Activated naive CD4-positive, alpha-beta T cell treated with Interleukin-2 at 50 U/mL for 16 hours (primary cell): ENCODE data around the gene BAIAP2.

Experiments
- DNase-seq: peaks from one replicate; pipeline ENCODE4 v3.0.0-alpha.2; 2020

BAIAP2 gene

DNA sequence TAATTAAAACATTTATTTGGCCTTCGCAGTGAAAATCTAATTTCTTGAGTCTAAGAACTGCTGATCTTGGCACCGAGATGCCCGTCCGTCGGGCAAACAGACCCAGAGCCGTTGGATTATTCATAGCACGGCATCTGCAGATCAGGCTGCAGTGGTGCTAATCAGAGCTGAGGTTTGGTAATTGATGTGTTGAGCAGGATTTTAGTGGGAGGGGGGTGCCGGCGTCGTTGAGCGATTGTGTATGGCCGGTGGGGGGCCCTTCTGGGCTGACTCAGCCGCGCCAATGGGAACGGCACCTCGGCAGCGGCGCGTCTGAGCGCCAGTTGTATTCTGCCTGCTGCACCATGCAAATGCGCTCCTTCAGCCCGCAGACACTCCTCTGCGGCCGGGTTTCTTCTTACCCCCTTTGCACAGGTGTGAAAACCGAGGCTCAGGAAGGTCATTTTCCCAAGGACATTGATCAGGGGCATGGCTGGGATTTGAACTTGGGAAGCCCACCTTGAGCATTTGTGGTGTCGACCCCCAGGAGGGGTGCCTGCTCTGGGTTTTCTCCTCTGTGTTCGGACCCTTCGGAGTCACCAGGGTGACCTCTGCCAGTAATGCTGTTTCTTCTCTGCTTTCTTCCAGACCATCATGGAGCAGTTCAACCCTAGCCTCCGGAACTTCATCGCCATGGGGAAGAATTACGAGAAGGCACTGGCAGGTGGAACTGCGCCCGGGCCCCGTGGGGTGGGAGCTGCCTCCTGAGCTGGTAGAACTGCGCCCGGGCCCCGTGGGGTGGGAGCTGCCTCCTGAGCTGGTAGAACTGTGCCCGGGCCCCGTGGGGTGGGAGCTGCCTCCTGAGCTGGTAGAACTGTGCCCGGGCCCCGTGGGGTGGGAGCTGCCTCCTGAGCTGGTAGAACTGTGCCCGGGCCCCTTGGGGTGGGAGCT lies 18.4 kb downstream of the BAIAP2 start:
- DNase-seq: no peak

DNA sequence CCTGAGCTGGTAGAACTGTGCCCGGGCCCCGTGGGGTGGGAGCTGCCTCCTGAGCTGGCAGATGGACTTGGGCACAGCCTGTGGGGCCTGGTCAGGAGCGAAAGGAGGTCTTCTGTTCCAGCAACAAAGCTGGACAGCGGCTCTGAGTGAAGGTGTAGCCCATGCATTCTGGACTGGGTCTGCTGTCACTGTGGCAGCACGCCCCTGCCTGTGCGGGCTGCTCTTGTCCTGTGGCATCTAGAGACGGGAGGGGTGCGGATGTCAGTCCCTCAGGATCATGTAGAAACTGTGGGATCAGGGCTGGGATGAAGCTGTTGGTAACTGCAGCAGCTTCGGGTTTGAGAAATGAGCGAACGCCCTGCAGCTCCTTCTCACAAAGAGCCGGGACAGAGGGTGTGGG lies 19.4 kb downstream of the BAIAP2 start:
- no peak for DNase-seq

DNA sequence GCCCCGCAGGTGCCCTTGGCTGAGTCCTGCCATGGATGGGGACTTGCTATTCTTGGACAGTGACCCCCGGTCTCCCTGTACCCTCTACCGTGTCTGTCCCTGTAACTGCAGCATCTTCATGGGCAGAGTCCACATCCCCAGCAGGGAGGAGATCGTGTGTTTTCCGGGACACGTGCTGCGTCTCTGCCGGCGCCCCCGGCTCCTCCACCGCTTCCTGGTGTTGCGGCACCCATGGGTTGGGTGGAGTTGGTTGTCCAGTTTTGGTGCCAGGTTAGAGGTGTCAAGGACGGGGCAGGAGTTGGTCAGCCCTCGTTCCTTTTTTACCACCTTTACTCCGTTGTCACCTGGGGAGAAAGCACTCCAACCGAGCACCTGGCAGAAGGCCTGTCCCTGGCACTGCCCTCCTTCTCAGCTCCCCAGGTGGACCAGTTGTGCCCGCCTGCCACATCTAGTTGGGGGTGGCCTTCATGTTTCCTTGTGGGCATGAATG lies 20.0 kb downstream of the BAIAP2 start:
- DNase-seq: no peak

DNA sequence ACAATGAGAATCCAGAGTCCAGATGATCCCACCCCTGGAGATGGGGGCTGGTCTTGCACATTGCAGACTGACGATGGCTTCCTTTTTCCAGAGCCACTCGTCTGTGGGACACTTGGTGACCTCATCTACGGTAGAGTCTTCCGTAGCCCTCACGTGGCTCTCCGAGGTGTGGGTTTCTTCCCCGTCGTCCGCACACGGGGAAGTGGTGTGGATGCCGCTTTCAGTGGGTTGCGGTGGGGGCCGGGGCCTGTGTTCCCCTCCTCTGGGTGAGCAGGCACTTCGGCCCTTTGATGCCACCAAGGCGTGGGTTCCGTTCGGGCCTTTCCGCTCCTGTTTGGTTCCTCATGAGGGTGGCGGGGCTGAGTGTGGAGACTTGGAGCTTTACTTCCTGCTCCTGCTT lies 21.4 kb downstream of the BAIAP2 start:
- no peak for DNase-seq

DNA sequence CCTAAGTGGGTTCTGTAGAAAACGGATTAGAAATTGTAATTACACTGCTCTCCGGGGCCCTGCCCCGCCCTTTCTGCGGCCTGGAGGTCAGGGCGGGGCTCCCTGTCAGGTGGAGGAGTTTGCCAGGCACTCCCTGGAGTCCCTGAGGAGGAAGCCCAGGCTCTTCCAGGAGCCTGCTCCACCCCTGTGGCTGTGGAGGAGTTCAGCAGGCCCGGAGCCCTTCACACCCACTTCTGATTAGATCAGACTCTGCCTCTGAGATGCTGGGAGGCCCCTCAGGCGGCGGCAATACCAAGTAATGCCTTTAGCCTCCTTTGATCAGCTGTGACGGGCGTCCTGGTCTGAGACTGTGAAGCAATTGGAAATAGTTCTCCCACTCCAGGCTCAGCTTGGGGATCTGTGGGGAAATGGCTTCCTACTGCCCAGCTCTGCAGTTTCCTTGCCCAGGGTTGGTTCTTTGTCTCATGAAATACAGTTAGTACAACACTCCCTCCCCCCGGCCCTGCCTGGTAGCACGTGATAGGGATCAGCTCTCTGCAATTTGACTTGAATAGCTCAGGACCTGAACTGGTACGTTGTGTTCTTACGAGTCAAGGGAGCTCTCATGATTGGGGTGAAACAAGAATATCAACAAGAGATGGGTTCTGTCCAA lies 22.3 kb downstream of the BAIAP2 start:
- no peak for DNase-seq

DNA sequence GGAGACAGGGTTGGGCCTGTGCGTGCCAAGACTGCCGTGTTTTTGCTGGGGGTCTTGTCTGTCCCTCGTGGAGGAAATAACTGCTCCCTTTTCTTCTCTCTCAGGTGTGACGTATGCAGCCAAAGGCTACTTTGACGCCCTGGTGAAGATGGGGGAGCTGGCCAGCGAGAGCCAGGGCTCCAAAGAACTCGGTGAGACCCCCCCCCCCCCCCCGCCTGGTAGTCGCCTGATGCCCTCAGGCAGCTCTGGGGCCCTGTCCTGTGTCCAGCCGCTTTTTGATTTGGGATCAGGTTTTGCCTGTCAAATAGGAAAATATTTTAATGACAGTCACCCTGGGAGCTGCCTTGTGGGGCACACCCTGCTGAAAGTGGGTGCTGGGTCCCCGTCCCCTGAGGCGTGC lies 22.8 kb downstream of the BAIAP2 start:
- DNase-seq: no peak

DNA sequence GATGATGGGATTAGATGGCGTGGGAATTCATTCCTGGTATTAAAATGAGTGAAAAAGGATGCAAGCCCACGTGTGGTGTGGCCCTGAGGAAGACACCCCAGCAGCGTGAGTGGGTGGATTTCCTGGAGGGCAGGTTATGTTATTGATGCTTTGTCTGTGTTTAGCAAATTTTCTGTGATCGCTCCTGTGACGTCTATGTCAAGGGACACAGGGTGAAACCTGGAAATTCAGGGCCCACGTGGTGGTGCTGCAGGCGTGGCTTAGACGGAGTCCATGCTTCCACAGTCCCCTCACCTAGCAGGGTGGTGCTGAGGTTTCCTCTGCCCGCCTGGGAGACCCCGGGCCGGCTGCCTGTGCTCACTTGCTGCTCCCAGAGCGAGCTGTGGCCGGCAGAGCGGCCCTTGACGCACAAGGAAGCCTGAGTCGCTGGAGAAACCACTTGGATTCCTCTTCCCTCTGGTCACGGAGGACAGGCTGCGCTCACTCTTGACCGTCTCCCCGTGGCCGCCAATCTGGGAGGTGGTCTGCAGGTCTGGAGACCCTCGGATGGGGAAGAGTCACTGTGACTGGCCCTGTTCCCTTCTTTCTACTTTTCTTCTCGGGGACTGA lies 23.4 kb downstream of the BAIAP2 start:
- DNase-seq: no peak

DNA sequence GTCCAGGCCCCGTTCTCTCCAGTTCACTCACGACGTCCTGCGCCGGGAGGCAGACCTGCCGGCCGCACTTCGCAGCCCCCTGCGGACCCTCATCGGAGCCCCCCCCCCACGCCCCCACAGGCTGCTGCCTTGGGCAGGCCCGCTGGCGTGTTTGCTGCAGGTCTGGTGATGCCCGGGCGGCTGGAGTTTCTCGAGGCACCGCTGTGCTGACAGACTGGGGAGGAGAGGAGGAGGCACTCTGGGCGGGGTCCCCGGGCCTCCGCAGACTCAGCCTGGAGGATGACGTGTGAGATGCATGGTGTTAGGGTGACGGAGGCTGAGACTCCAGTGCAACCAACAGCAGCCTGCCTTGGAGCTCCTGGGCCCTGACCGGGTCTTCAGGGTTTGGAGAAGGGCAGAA lies 24.1 kb downstream of the BAIAP2 start:
- DNase-seq: no peak

DNA sequence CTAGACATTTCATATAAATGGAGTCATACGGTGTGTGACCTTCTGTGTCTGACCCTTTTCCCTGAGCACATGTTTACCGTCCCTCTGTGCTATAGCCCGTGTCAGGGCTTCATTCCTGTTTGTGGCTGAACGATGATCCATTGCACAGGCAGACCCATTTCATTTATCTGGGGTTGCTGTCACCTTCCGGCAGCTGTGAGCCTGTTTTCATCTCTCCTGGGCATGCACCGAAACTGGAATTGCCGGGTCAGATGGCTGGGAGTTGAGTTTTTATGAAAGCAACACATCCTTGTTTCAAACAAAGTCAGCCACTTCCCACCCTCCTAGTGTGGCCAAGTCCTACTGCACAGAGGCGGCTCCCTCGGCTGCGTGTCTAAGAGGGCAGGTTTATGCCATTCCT lies 25.5 kb downstream of the BAIAP2 start:
- no peak for DNase-seq

DNA sequence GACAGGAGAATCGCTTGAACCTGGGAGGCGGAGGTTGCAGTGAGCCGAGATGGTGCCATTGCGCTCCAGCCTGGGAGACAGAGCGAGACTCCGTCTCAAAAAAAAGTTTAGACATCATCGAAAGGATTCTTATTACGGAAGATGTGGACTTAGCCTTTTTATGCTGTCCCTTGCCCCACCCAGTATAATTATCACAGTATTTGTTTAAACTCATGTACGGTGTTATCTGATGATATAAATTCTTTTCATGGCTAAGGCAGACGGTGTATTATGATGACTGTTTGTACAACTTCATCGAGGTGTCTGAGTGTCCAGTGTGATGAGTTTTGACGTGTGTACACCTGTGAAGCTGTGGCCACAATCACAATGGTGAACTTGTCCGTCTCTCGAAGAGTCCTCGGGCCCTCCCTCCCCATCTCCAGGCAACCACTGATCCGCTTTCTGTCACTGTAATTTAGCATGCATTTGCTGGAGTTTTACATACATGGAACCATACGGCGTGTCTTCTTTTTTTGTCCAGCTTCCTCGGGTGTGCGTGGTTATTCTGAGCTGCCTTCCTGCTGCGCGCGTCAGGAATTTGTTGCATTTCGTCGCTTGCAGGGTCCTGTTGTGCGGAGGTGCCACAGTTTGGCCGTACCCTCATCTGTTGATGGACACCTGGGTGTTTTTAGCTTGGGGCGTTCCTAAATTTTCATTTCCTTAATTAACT lies 26.2 kb downstream of the BAIAP2 start:
- DNase-seq: no peak

DNA sequence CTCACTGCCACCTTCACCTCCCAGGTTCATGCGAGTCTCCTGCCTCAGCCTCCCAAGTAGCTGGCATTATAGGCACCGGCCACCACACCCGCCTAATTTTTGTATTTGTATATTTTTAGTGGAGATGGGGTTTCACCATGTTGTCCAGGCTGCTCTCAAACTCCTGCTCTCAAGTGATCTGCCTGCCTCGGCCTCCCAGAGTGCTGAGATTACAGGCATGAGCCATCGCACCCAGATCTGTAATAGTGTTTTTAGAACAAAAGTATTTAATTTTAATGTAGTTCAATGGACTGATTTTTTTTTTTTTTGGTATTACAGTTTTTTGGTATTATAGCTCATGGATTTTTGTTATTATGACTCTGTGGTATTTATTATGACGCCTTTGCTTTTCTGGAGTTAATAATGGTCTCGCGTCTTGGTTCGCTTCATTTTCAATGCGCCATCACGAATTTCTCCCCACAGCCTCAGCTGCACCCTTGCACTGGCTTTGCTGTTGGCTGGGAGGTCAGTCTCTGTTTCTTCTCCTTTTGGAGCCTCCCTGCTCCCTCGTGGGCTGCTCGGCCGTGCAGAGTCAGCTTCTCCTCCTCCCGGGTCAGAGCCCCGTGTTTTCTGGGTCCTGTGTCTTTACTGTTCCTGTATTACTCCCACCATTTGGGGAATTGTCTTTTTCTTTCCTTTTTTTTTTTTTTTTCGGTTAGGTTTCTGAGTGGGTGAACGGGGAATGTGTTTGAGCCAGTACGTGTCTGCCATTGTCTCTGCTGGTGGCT lies 27.2 kb downstream of the BAIAP2 start:
- DNase-seq: no peak

DNA sequence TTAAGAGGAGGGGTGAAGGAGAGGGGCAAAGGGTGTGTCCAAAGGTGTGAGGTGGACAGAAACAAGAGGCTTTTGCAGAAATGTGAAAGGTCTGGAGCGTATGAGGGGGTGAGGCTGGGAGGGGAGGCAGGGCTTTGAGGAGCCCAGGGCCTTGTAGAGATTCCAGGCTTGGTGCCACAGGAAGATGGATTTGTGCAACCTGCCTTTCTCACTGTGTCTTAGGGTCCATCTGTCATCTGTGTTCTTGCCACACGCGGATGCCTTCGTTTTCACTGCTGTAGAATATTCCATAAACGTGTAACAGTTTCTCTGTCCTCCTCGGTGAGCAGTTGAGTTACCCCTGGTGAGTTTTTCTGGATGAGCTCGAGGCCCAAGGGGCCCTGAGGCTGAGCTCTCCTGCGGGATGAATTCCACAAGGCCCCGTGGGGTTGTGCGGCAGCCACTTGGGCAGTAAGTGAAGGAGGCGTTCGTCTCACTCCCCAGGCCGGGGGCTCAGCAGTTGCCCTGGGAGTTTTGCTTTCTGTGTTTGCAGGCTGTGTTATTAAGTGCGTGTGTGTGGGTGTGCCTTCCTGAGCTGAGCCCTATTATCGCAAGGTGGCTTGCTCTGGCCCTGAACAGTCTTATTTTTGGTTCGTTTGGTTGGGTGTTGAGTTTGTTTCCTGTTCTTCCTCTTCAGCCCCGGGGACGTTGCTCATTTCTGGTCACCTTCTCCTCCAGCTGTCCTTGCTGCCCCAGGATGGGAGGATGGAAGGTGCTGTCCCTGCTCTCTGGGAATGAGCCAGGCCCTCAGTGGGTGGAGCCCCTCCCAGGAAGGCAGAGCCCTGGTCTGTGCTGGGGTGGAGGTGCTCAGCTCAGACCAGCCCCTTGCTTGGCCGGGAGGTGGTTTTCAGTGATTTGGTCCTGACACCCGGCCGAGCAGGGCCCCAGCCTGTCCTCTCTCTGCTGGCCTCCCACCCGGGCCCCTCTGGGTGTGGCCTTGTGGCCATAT lies 28.4 kb downstream of the BAIAP2 start:
- DNase-seq: no peak

DNA sequence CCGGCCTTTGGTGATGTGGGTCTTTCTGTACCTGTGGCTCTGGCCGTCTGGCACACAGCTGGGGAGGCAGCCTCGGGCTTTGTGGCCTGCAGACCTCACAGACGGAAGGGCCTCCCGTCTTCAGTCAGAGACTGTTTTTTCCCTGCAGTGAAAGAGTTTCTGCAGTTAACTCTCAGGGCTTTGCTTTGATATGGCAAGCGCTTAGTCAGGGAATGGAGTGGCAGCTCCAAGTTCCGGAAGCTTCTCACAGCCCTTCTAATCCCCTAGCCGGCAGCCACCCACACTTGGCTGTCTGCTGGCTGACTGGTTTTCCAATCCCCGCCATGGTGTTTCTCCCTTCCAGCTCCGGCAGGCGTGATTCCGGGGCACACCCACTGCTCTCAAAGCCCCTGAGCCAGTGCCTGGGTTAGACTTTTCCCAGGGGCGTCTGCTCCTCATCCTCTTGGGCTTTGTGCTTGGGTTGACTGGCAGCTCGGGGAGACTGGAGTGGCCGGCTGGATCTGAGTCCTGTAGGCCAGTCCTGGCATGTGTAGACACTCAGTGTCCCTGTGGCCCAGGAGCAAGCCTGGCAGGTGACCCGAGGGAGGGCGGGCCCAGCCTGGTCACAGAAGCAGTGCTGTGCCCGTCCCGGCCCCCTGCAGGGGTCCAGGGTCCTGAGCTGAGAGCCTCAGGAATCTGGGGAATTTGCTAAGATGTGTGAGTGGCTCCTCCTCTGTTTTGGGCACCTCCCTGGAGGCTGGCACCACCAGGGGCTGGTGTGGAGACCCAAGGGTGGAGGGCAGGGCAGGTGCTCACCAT lies 29.9 kb downstream of the BAIAP2 start:
- no peak for DNase-seq

DNA sequence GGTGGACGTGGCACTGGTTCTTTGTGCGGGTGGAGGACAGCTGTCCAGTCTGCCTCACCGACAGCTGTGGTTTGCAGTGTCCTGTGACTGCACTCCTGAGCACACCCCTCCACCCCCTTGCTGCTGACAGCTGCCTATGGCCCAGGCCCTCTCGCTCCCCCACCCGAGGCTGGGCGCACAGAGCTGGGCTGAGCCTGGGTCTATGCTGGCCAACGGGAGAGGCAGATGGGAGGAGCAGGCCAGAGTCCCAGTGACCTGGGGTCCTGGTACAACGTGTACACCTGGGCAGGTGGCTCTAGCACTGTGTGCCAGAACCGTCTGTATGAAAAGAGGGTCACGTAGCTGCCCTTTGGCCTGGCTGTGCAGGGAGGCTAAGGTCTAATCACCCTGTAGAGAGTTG lies 30.5 kb downstream of the BAIAP2 start:
- DNase-seq: no peak

DNA sequence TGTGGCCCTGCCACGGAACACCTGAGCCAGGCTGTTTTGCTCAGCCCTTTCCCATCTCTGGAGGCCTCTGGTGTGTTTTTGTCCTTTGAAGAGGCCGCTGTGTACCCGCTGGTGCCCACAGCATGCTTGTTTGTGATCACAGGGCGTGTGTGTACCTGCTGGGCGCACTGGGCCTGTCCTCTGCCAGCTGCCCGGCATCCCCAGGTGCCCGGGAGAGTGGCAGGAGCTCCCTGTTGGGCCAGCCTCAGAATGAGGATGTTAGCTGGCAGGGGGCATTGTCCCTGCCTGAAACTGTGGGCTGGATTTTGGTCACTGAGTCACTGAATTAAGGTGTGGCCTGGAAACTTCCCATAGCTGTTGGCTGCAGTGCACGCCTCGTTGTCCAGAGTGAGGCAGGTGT lies 31.1 kb downstream of the BAIAP2 start:
- DNase-seq: no peak

DNA sequence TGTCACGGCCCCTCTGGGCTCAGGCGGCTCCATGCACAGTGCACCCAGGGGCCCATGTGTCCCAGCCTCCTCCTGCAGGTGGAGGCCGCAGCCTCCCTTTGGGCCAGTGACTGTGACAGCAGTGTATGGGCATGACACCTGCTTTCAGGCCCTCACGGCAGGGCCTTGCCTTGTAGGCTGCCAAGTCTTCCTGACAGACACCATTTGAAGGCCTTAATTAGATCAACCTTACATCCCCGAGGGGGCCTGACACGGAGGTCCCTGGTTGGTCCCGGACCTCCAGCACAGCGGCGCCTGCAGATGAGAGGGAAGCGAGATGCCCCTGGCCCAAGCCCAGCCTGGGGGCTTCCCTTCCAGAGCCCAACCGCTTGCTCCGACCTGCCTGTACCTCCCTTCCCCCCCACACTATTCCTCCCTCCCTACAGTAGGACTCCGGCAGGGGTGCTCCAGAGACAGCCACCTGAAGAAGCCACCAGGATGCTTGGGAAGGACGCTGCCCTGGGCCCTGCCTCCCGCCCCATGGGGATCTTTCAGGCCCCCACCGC lies 31.9 kb downstream of the BAIAP2 start:
- DNase-seq: no peak

DNA sequence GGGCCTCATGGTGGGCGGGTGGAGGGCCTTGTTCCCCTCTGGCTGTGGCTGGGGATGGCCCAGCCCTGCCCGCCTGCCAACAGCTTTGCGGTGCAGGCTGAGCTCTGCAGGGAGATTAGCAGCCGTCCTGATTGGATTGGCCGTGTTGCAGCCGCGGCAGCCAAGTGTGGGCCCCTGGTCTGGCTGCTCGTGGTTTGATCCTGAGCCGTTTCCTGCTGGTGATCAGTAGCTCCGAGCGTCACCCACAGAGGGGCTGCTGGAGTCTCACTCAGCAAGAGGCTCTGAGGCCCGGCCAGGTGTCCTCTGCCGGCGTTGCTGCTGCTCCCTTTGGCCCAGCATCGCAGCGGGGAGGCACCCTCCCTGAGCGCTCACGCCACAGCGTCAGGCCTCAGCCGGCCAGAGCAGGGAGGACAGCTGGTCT lies 32.5 kb downstream of the BAIAP2 start:
- DNase-seq: no peak

DNA sequence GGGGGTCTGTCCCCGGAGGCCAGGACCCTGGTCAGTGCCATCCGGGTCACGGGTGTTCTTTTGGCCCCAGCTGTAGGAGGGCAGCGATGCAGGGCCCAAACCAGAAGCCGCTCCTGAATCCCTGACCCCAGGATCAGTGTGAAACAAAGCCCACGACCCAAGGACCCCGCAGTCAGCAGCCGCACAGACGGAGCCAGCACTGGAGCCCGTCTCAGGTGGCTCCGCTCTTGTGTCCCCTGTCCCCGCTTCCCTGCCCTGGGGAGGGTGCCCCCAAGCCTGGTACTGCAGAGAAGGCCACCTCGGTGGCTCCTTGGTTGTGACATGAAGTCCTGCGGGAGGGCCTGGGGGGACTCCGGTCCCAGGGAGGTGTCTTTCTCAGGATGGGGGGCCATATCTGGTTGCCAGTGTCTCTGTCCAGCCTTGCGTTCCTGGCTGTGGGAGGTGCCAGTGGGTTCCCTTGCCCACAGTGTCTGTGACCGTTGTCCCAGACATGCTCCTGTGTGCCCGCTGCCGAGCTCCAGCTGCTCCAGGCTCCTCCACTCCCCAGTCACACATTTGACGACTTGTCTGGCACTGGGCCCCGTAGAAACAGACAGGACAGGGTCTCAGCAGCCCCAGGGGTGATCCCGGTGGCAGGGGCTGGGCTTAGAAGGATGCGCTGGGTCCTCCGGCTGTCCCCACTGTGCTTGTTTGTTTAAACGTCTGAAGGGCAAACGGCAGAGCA lies 33.6 kb downstream of the BAIAP2 start:
- DNase-seq: no peak

DNA sequence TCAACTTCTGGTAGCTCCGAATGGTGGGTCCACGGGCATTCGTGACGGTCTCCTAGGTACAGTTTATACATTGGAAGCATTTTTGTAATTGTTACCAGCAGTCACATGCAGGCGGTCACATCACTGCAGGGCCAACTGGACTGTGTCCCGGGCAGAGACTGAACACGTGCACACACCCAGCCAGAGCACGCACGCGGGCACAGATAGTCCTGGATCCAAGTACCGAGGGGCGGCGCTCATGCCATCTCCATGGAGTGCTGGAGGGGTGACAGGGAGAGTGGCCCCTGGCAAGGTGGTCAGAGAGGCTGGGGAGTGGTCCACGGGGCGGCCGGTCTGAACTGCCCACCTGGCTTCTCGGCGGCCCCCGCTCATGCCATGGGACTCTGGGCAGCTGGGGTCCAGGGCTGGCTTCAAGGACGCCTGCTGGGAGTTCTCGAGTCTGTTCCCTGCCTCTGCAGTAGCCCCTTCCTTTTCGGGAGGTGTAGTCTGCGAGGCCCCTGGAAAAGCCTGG lies 34.2 kb downstream of the BAIAP2 start:
- DNase-seq: no peak
